ENCODE data around the gene TAS1R2. TPM values are rescaled to one million over a fixed set of nuclear protein-coding genes. Genes with fewer than 3 reads are reported as not detected.

Gene TAS1R2
- total and polyA plus RNA-seq, 2 of the 4 experiments (the other 2 are of a cell fraction): not detected

GRCh38 chr1:18798533-18798932, 60.9 kb downstream of the TAS1R2 start:
- no peaks in the 10 kb centered on the region for H3K79me1 ChIP-seq (ENCODE audit: low read depth in 1 of 2, low read length in 2 of 2)
- no peak overlapping the region for H3K4ac ChIP-seq (ENCODE audit: low read depth, low read length)
- no peak overlapping the region for H3K18ac ChIP-seq (ENCODE audit: low read depth, low read length)
- no peak overlapping the region for H2BK120ac ChIP-seq (ENCODE audit: low read depth, low read length)
- BruUV-seq (replicated peaks): no TSS peak
- DNase-seq (no peak), ATAC-seq (ENCODE audit: low read depth) (no peak)
- dilution Hi-C loops (cut with HindIII; ENCODE audit: low sequenced_read_pairs, unreplicated experiment): no loop called here
- TF ChIP-seq MAFK (IDR thresholded peaks at IDR 0.05; ENCODE audit: low read depth, low read length): no peak
- no peak for TF ChIP-seq SMC3 (IDR thresholded peaks at IDR 0.05; ENCODE audit: low read depth, low read length)
- no peak for TF ChIP-seq RFX5 (IDR thresholded peaks at IDR 0.05; ENCODE audit: low read depth, low read length)
- TF ChIP-seq POLR2A (IDR thresholded peaks at IDR 0.05; ENCODE audit: low read depth, low read length): no peak
- TF ChIP-seq CHD1 (IDR thresholded peaks at IDR 0.05; ENCODE audit: low read depth, low read length): no peak
- no peak for TF ChIP-seq ELK1 (IDR thresholded peaks at IDR 0.05; ENCODE audit: borderline replicate concordance, low read depth, low read length)
- no peak for TF ChIP-seq FOS (IDR thresholded peaks at IDR 0.05; ENCODE audit: low read depth, low read length)
- no peak for TF ChIP-seq CEBPB (IDR thresholded peaks at IDR 0.05; ENCODE audit: low read depth, low read length)
- no peak for TF ChIP-seq USF2 (IDR thresholded peaks at IDR 0.05; ENCODE audit: low read depth, low read length)
- TF ChIP-seq MAZ (IDR thresholded peaks at IDR 0.05; ENCODE audit: borderline replicate concordance, low read depth, low read length): no peak
- TF ChIP-seq CTCF (conservative IDR thresholded peaks at IDR 0.05; ENCODE audit: low read depth, low read length): no peak
- TF ChIP-seq MXI1 (IDR thresholded peaks at IDR 0.05; ENCODE audit: borderline replicate concordance, low read depth, low read length): no peak
- TF ChIP-seq RAD21 (IDR thresholded peaks at IDR 0.05; ENCODE audit: low read length): no peak
- no peak for TF ChIP-seq NFE2L2 (IDR thresholded peaks at IDR 0.05; ENCODE audit: low read depth, low read length)
- no peak for TF ChIP-seq BHLHE40 (IDR thresholded peaks at IDR 0.05; ENCODE audit: low read depth, low read length)
- TF ChIP-seq RCOR1 (IDR thresholded peaks at IDR 0.05; ENCODE audit: insufficient replicate concordance, low read length): no peak
- H4K20me1 ChIP-seq (ENCODE audit: insufficient read depth, low read length): no peaks in the 10 kb centered on the region
- no peak overlapping the region for H2BK5ac ChIP-seq (ENCODE audit: low read depth, low read length, poor library complexity, severe bottlenecking)
- H2AK5ac ChIP-seq (ENCODE audit: low read depth, low read length): no peak overlapping the region
- H3K36me3 ChIP-seq (ENCODE audit: control insufficient read depth, insufficient read depth, low read length): no peaks in the 10 kb centered on the region
- H4K8ac ChIP-seq (ENCODE audit: low read depth in 2 of 2, low read length in 2 of 2): no peak overlapping the region
- H3K27ac ChIP-seq (ENCODE audit: insufficient read depth, low read length): no peak overlapping the region
- no peak overlapping the region for H2BK15ac ChIP-seq (ENCODE audit: low read depth, low read length)
- peaks cover under 1% of the 10 kb centered on the region; the same call in 1 of the 2 replicates for H3K27me3 ChIP-seq (ENCODE audit: control insufficient read depth, insufficient read depth, low read length)
- in situ Hi-C loops (cut with MboI; ENCODE audit: low sequenced_read_pairs): no loop called here
- H3K9me3 ChIP-seq (ENCODE audit: control insufficient read depth, insufficient read depth, low read length): no peaks in the 10 kb centered on the region
- no peak overlapping the region for H3K4me3 ChIP-seq (ENCODE audit: insufficient read depth, low read depth, low read length)
- H3K4me2 ChIP-seq (ENCODE audit: low read depth, low read length): no peak overlapping the region
- intact Hi-C loops (cut with micrococcal nuclease): no loop called here
- no peak overlapping the region for H4K5ac ChIP-seq (ENCODE audit: low read depth, low read length)
- no peak overlapping the region for H2BK20ac ChIP-seq (ENCODE audit: low read depth, low read length)
- no peak overlapping the region for H3K14ac ChIP-seq (replicated peaks; ENCODE audit: low read depth, low read length)
- 87% methylated on average over 3 of the region's 13 CpGs; no CpG with 5 or more reads in 1 of the 2 experiments for WGBS, 2 experiments (ENCODE audit: extremely low coverage in 2 of 2, insufficient read length in 1 of 2)
- H3K56ac ChIP-seq (ENCODE audit: extremely low read depth, insufficient read depth, low read length): no peak overlapping the region
- H3K23ac ChIP-seq (ENCODE audit: low read depth, low read length): no peak overlapping the region
- H3K4me1 ChIP-seq (ENCODE audit: control insufficient read depth, insufficient read depth, low read length): no peaks in the 10 kb centered on the region
- no peak overlapping the region for H3K9ac ChIP-seq (ENCODE audit: low read depth, low read length)
- H4K91ac ChIP-seq (ENCODE audit: insufficient read depth, low read depth, low read length): no peak overlapping the region
- POLR2A ChIA-PET (ENCODE audit: unreplicated experiment): no interaction called here
- CTCF ChIA-PET: no interaction called here
- no peak overlapping the region for H2AFZ ChIP-seq (replicated peaks; ENCODE audit: low read length, poor library complexity)
- H3K9me1 ChIP-seq (ENCODE audit: insufficient read depth, low read length): no peaks in the 10 kb centered on the region
- no peak overlapping the region for H2AK9ac ChIP-seq (replicated peaks; ENCODE audit: low read depth, low read length, poor library complexity)
